GM21381 (cell line): Measurements from ENCODE around the gene C16orf89.
A peak's percentile ranks its signal among the peaks of the same experiment; 100 is the strongest.
"Not testable (repeated sequence)": the region's sequence is repeated elsewhere in the genome, so short reads cannot be mapped to it uniquely, and the experiment has no call there.

Experiments
- ATAC-seq: cut with Tn5 transposase; IDR thresholded peaks from one replicate; pipeline ENCODE4 v1.9.1; 2021; ENCODE audit warnings: mild to moderate bottlenecking, moderate library complexity; ENCODE audit not compliant: unreplicated experiment

C16orf89 gene

GRCh38 chr16:5085716-5086115 is 20.0 kb upstream of the C16orf89 start:
- ATAC-seq = not testable (repeated sequence)

- not testable (repeated sequence) for ATAC-seq
Measured at GRCh38 chr16:5084802-5085201, 19.0 kb upstream of the C16orf89 start.

- not testable (repeated sequence) for ATAC-seq
Measured at GRCh38 chr16:5084099-5084731, 18.5 kb upstream of the C16orf89 start.

DNA sequence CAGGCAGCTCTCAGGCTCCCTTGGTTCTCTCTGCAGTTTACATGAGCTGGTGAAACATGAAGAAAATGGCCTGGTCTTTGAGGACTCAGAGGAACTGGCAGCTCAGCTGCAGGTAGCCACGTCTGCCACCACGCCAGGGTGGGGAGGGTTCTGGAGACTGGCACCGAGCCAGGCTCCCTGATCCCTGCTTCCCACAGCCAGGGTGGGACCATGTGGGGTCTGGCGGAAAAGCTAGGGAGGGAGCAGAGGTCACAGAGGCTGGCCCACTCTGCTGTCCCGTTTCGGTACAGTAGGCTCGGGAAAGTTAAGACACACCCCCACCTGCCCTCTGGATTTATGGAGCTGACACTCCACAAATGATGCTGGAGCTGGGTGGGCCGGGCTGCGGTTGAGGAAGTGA is 17.9 kb upstream of the C16orf89 start:
- ATAC-seq = not testable (repeated sequence)

- ATAC-seq = not testable (repeated sequence)
Measured at GRCh38 chr16:5080996-5081395, 15.2 kb upstream of the C16orf89 start.

GRCh38 chr16:5080461-5080860 is 14.7 kb upstream of the C16orf89 start:
- not testable (repeated sequence) for ATAC-seq

- no peak for ATAC-seq
Measured at GRCh38 chr16:5078626-5079025, 12.9 kb upstream of the C16orf89 start.

- ATAC-seq = no peak
Measured at GRCh38 chr16:5077304-5077703, 11.5 kb upstream of the C16orf89 start.

DNA sequence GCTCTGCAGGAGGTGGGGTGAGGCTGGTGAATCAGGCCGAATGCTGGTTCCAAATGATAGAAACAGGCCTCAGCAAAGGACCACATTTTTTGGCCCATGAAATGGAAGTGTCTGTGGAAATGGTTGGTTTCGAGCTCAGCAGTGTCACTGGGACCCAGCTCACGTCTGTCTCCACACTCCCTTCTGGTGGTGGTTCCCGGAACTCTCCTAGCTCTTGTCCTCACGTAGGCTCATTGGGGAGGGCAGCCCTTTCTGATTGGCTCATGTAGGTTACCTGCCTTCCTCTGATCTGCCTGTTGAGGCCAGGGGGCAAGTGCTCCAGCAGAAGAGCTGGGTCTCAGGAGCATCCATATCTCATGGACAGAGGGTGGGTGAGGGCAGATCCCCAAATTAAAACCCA is 9.9 kb upstream of the C16orf89 start:
- no peak for ATAC-seq

- not testable (repeated sequence) for ATAC-seq
Measured at GRCh38 chr16:5073771-5074170, 8.0 kb upstream of the C16orf89 start.

GRCh38 chr16:5073279-5073629 is 7.5 kb upstream of the C16orf89 start:
- no peak for ATAC-seq

- no peak for ATAC-seq
Measured at GRCh38 chr16:5072334-5073278, 6.8 kb upstream of the C16orf89 start.

DNA sequence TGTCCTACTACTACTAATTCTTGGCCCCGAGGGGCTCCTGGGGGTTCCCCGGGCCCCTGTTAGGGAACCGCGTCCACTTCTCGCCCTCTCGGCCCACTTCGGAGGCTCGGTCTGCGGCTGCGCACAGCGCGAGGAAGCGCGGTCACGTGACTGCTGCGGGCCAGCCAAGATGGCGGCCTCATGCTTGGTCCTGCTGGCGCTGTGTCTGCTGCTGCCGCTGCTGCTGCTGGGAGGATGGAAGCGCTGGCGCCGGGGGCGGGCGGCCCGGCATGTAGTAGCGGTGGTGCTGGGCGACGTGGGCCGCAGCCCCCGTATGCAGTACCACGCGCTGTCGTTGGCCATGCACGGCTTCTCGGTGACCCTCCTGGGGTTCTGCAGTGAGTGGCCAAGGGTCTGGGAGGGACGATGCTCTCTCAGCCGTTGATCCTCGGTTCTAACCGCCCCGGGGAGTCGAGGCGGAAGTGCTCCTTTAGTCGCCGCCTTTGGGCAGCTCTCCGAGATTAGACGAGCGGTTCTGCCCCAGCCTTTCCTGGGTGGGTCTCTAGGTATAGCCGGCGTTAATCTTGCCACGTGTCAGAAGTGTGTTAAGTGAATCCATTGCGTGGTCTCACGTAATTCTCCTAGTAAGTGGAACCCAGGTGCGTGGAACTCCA is 6.1 kb upstream of the C16orf89 start, which contains the start of gene ALG1:
Gene ALG1 (plus strand): TSS at position 163 of the 653 bp plus-strand sequence. CDS start 7 bp downstream, at position 170.
- peak; percentile 86 for ATAC-seq

GRCh38 chr16:5071341-5071680 is 5.6 kb upstream of the C16orf89 start:
- no peak for ATAC-seq

DNA sequence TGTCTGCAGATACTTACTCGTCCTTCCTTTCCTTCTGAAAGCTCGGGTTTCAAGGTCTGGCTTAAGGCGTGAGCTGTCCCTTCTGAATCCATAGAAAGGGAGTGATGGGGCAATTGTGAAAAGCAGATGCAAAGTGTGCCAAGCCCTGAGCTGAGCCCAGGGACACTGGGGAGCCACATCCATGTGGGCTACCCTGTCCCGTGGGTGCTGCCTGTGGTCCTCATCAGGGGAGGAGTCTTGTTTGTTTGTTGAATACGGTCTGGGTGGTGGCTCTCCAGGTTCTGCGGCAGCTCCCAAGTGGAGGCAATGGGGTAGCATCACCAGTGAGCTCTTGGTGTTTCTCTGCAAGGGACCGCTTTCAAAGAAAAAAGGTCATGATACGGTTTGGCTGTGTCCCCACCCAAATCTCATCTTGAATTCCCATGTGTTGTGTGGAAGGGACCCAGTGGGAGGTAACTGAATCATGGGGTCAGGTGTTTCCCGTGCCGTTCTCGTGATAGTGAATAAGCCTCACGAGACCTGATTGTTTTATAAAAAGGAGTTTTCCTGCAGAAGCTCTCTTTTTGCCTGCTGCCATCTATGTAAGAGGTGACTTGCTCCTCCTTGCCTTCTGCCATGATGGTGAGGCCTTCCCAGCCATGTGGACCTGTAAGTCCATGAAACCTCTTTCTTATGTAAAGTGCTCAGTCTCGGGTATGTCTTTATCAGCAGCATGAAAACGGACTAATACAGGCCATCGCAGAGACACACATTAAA is 4.9 kb upstream of the C16orf89 start:
- no peak for ATAC-seq

DNA sequence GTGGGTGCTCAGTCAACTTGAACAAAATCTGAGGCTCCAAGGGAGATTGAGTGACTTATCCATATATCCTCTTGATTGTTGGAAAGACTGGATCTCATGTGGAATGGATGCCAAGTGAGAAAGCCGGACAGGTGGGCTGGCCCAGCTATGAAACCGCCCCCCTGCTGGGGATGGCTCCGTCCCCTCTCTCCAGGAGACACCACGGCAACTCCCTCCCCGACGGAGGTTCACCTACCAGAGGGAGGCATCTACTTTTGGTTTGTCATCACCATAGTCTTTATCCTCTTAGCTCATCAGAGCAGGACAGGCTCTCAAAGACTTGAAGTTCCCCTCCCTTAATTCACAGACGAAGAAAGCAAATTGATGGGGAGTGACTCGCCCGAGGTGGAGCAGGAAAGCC is 4.1 kb upstream of the C16orf89 start:
- ATAC-seq = no peak

DNA sequence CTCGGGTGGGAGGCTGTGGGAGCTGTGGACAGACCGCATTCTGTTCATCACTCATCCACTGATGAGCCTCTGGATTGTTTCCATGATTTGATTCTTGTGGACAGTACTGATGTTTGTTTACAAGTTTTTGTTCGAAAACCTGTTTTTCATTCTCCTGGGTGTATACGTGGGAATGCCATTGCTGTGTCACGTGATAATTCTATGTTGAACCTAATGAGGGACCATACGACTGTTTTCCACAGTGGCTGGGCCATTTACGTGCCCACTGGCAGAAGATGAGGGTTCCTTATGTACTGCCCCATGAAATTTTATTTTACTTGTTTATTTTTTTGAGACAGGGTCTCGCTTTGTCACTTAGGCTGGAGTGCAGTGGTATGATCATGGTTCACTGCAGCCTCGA is 3.3 kb upstream of the C16orf89 start:
- ATAC-seq = no peak

DNA sequence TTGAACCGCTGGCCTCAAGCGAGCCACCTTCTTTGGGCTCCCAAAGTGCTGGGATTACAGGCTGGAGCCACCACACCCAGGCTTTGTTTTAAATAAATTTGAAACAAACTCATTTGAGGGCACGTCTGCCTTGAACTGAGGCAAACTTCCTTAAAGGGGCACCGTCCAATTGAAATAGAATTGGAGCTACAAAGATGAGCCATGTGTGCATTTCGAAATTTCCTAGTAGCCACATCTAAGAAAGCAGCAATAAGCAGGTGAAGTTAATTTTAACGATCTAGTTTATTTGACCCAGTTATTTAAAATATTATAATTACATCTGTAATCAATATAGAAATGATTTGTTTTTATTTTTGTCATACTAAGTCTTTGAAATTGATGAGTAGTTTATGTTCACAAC is 755 bp upstream of the C16orf89 start:
- no peak for ATAC-seq

DNA sequence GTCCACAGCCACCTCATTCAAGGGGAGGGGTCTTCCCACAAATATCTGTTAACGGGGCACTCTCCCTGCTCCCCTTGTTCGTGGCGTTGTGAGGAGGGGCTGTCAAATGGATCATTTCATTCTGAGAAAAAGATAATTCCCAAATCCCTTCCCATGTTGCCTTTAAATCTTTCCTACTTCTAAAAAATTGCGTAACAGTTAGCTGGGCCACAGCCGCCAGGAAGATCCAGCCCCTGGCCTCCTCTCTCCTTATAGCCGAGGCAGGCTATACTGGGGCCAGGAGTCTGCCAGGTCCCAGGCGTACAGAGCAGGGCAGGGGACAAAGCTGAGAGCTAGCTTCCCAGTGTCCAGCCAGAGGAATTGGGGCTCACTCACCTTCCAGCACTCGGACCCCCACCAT is 430 bp downstream of the C16orf89 start:
- ATAC-seq = no peak

- no peak for ATAC-seq
Measured at GRCh38 chr16:5064915-5065314, 841 bp downstream of the C16orf89 start.
